MCF 10A (cell line): ENCODE data around the gene TWSG1. TPM values are rescaled to one million over a fixed set of nuclear protein-coding genes. Genes with fewer than 3 reads are reported as not detected.

ENCODE experiments used
- BruUV-seq: library from RNA; stranded (reverse); fragments of 400-500 nt; replicated peaks from 2 replicates; lab custom pipeline; 2021; lab: Mats Ljungman, UMichigan
- CTCF ChIA-PET: fragments of 300-600 bp; sonication (Branson Sonifier 250); formaldehyde crosslinking; extraction: SDS; loops from one replicate; lab custom pipeline; 2021; ENCODE audit warnings: antibody characterized with exemption, inconsistent platforms; lab: Yijun Ruan, JAX
- POLR2A ChIA-PET: fragments of 300-600, 350-650 bp; sonication (Branson Sonifier 250); formaldehyde crosslinking; extraction: SDS; loops from one replicate; lab custom pipeline; 2020; ENCODE audit warnings: antibody characterized with exemption, inconsistent platforms; lab: Yijun Ruan, JAX
- DNase-seq: peaks from one replicate; pipeline ENCODE4 v3.0.0-alpha.2; 2018; ENCODE audit not compliant: unreplicated experiment
- H3K27ac Mint-ChIP-seq: one replicate; pipeline ENCODE4 v1.8.0; 2022; ENCODE audit warnings: mild to moderate bottlenecking, low read depth, mixed read lengths; ENCODE audit not compliant: unreplicated experiment
- H3K27me3 Mint-ChIP-seq: one replicate; pipeline ENCODE4 v1.8.0; 2022; ENCODE audit warnings: mixed read lengths; ENCODE audit not compliant: insufficient read depth, unreplicated experiment
- H3K36me3 Mint-ChIP-seq: one replicate; pipeline ENCODE4 v1.8.0; 2022; ENCODE audit warnings: mild to moderate bottlenecking, moderate library complexity, mixed read lengths; ENCODE audit not compliant: insufficient read depth, unreplicated experiment
- H3K4me1 Mint-ChIP-seq: one replicate; pipeline ENCODE4 v1.8.0; 2022; ENCODE audit warnings: mixed read lengths; ENCODE audit not compliant: insufficient read depth, unreplicated experiment
- H3K4me3 Mint-ChIP-seq: one replicate; pipeline ENCODE4 v1.8.0; 2022; ENCODE audit warnings: mild to moderate bottlenecking, moderate library complexity, mixed read lengths; ENCODE audit not compliant: unreplicated experiment
- H3K9me3 Mint-ChIP-seq: one replicate; pipeline ENCODE4 v1.8.0; 2022; ENCODE audit warnings: mixed read lengths; ENCODE audit not compliant: unreplicated experiment
- CTCF ChIP-seq: fragments of 200-600 bp; IDR thresholded peaks from one replicate; pipeline ENCODE4 v1.8.0; 2022; ENCODE audit warnings: antibody characterized with exemption, mild to moderate bottlenecking; ENCODE audit not compliant: unreplicated experiment
- intact Hi-C: fragments of 100-400 bp; cut with micrococcal nuclease; formaldehyde crosslinking; loops from 2 replicates; pipeline ENCODE4 v1.14.1; 2022
- total RNA-seq: library from RNA; stranded (reverse); gene quantifications from 2 replicates; pipeline ENCODE4 v1.2.3, GENCODE V29; 2022

The TWSG1 gene
- total RNA-seq, 1 experiment from 2014 or later, result 26.0 TPM

DNA sequence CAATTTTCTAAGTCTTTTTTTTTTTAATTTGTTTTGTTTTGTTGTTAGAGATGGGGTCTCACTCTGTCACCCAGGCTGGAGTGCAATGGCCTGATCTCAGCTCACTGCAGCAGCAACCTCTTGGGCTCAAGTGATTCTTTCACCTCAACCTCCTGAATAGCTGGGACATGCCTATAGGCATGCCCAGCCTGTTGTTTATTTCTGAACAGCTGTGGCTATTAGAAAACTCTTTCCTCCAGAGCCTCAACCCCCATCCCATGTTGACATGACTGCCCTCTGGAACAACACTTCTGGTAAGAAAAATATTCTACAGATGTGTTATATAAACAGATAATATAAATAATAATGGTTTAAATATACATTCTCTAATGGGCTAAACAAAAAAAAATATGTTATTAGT is 44.4 kb upstream of the TWSG1 start:
- Mint-ChIP-seq H3K36me3 (no peaks in the 10 kb centered on the region), H3K27me3 (no peaks in the 10 kb centered on the region), H3K9me3 (no peaks in the 10 kb centered on the region), H3K27ac (peak overlapping the region; percentile 77), H3K4me3 (no peak overlapping the region), H3K4me1 (no peaks in the 10 kb centered on the region)
- CTCF ChIA-PET, result interaction anchor here (0.6 kb wide), 1 partner anchor 244 kb away, joined by 3 read pairs; no protein-coding TSS in a partner anchor
- POLR2A ChIA-PET, result interaction anchor here (0.8 to 1.7 kb wide), 3 partner anchors 8 to 1472 kb away, joined by 4 to 5 read pairs (median 4); partner anchors contain the start of gene TWSG1
- BruUV-seq, result no TSS peak
- intact Hi-C loops, result no loop called here
- no peak for TF ChIP-seq CTCF
- DNase-seq, result no peak

DNA sequence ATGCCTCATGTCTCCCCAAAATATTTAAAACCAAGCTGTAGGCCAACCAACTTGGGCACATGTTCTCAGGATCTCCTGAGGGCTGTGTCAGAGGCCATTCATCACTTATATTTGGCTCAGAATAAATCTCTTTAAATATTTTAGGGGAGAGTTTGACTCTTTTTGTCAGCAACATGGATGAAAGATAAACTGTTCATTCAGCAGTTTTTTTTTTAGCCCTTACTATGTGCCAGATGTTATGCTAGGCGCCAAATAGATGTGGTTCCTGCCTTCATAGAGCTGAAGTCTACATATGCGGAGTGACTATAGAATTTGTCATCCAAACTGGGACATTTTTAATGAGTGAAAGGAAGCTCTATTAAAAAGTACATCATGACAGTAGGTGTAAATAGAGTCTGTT is 42.5 kb upstream of the TWSG1 start:
- Mint-ChIP-seq H3K27me3 (no peaks in the 10 kb centered on the region), H3K4me3 (no peak overlapping the region), H3K27ac (no peak overlapping the region), H3K9me3 (no peaks in the 10 kb centered on the region), H3K4me1 (no peaks in the 10 kb centered on the region), H3K36me3 (no peaks in the 10 kb centered on the region)
- intact Hi-C loops, result no loop called here
- no TSS peak for BruUV-seq
- no peak for TF ChIP-seq CTCF
- DNase-seq, result no peak
- ChIA-PET POLR2A (no interaction called here), CTCF (interaction anchor here (0.6 to 0.8 kb wide), 2 partner anchors 47 to 219 kb away, joined by 3 read pairs; no protein-coding TSS in a partner anchor)

DNA sequence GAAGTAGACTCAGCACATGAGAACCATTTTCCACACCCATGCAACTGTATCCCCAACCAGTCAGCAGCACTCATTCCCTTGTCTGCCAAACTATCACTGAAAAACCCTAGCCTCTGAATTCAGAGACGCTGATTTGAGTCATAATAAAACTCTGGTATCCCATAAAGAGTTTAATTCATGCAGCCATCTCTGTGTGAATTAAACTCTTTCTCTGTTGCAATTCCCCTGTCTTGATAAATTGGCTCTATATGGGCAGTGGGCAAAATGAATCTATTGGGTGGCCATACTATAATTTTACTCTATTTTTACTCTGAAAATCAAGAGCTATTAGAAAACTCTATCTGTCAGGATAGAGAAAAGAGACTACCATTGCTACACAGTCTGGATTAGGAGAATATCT is 40.6 kb upstream of the TWSG1 start:
- BruUV-seq, result no TSS peak
- no peak for TF ChIP-seq CTCF
- DNase-seq, result no peak
- no peaks in the 10 kb centered on the region for H3K9me3 Mint-ChIP-seq
- H3K36me3 Mint-ChIP-seq, result no peaks in the 10 kb centered on the region
- ChIA-PET CTCF (no interaction called here), POLR2A (no interaction called here)
- H3K4me3 Mint-ChIP-seq, result no peak overlapping the region
- no peaks in the 10 kb centered on the region for H3K27me3 Mint-ChIP-seq
- H3K27ac Mint-ChIP-seq, result no peak overlapping the region
- no peaks in the 10 kb centered on the region for H3K4me1 Mint-ChIP-seq
- intact Hi-C loops, result no loop called here

DNA sequence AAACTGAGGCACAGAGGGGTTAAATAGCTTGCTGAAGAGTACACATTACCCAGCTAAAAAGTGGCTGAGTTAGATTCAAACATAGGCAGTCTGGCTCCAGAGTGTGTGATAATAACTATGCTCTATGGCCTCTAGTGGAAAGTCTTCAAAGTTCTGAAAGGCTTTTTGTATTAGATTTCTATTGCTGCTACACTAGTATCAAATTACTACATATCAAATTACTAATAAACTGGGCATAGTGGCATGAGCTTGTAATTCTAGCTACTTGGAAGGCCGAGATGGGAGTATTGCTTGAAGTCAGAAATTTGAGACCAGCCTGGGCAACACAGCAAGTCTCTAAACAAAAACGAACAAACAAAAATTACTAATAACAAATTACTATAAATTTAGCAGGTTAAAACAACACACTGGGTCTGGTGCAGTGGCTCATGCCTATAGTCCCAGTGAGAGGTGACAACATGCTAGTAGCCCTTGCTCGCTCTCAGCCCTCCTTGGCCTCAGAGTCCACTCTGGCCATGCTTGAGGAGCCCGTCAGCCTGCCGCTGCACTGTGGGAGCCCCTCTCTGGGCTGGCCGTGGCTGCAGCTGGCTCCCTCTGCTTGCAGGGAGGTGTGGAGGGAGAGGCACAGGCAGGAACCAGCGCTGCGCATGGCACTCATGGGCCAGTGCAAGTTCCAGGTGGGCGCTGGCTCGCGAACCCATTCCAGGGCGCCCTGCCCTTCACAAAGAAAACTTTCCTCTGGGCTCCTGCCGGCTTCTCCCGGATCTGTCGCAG is 38.2 kb upstream of the TWSG1 start:
- no peak for DNase-seq
- intact Hi-C loops, result no loop called here
- CTCF ChIA-PET, result no interaction called here
- no peak overlapping the region for H3K4me3 Mint-ChIP-seq
- no peaks in the 10 kb centered on the region for H3K4me1 Mint-ChIP-seq
- POLR2A ChIA-PET, result no interaction called here
- no TSS peak for BruUV-seq
- no peaks in the 10 kb centered on the region for H3K9me3 Mint-ChIP-seq
- no peak for TF ChIP-seq CTCF
- H3K27ac Mint-ChIP-seq, result no peak overlapping the region
- H3K36me3 Mint-ChIP-seq, result no peaks in the 10 kb centered on the region
- H3K27me3 Mint-ChIP-seq, result no peaks in the 10 kb centered on the region
